GM10248 (cell line): ENCODE results near the gene RPS27L.
A peak's percentile ranks its signal among the peaks of the same experiment; 100 is the strongest.
"Not testable (repeated sequence)": the region's sequence is repeated elsewhere in the genome, so short reads cannot be mapped to it uniquely, and the experiment has no call there.

Experiments
- CTCF ChIA-PET: fragments of 300-600 bp; sonication (Branson Sonifier 250); formaldehyde crosslinking; extraction: SDS; loops from one replicate; lab custom pipeline; 2021; ENCODE audit warnings: antibody characterized with exemption; lab: Yijun Ruan, JAX
- POLR2A ChIA-PET: fragments of 350-650 bp; sonication (Branson Sonifier 250); formaldehyde crosslinking; extraction: SDS; loops from one replicate; lab custom pipeline; 2020; ENCODE audit warnings: antibody characterized with exemption; lab: Yijun Ruan, JAX
- DNase-seq: peaks from one replicate; pipeline ENCODE4 v3.0.0; 2012; ENCODE audit errors: extremely low spot score
- TF ChIP-seq, protein P1 (sequence below): IDR thresholded peaks from 2 replicates; pipeline ENCODE4 v1.5.1; 2012; ENCODE audit warnings: mild to moderate bottlenecking, low read depth; ENCODE audit errors: extremely low read depth, missing control alignments, control extremely low read depth

The RPS27L gene

DNA sequence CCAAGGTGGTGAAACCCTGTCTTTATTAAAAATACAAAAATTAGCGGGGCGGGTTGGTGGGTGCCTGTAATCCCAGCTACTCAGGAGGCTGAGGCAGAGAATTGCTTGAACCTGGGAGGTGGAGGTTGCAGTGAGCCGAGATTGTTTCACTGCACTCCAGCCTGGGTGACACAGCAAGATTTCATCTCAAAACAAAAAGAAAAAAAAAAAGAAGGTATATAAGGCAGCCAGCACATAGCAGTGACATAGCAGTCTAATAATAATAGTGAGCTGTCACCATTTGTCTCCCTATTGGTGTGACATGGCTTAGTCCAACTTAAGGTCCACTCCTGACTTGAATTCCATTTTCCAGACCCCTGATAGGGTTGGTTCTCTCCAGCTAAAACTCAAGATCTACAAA is 44.4 kb downstream of the RPS27L start:
- TF ChIP-seq, protein P1, sequence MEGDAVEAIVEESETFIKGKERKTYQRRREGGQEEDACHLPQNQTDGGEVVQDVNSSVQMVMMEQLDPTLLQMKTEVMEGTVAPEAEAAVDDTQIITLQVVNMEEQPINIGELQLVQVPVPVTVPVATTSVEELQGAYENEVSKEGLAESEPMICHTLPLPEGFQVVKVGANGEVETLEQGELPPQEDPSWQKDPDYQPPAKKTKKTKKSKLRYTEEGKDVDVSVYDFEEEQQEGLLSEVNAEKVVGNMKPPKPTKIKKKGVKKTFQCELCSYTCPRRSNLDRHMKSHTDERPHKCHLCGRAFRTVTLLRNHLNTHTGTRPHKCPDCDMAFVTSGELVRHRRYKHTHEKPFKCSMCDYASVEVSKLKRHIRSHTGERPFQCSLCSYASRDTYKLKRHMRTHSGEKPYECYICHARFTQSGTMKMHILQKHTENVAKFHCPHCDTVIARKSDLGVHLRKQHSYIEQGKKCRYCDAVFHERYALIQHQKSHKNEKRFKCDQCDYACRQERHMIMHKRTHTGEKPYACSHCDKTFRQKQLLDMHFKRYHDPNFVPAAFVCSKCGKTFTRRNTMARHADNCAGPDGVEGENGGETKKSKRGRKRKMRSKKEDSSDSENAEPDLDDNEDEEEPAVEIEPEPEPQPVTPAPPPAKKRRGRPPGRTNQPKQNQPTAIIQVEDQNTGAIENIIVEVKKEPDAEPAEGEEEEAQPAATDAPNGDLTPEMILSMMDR: no peak
- CTCF ChIA-PET: interaction anchor here (1.0 kb wide), 1 partner anchor 65 kb away, joined by 4 read pairs; no protein-coding TSS in a partner anchor
- no peak for DNase-seq
- POLR2A ChIA-PET: no interaction called here

DNA sequence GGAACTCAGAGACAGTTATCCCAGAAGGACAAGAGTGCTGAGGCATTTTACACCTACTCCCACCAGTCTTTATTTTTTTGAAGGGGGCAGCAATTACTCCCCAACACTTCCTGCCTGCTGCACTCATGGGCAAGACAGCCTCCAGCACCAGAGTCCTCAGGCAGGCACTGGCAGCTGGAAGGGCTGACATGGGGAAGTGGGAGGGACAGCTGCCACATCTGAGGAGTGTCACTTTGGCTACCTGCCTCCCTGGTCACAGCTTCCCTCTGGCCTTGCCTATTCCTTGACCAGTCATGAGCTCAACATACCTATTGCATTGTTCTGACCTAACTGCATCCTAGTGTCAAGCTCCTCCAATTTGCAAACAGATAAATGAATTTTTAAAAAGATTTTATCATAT is 45.8 kb downstream of the RPS27L start:
- POLR2A ChIA-PET: no interaction called here
- TF ChIP-seq, protein P1: no peak

DNA sequence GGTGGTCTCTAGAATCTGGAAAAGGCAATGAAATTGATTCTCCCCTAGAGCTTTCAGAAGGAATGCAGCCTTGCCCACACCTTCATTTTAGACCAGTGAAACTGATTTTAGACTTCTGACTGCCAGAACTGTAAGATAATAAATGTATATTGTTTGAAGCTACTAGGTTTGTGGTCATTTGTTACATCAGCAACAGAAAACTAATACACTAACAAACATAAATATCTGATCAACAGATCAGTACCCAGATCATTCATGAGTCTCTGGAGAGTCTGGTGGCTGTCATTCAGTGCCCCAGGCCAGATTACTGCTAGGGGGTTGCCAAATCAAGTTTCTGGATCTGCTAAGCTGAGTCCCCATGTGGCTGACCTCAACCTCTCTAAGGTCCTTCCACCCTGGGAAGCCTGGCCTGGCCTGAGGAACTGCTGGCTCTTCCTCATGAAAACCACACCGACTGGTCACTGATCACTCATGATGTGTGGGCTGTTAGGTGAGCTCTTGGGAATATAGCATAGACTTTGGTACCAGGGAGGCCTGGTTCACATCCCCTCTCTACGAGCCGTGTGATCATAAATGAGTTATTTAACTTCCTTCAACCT is 46.8 kb downstream of the RPS27L start:
- TF ChIP-seq, protein P1: no peak
- POLR2A ChIA-PET: no interaction called here
- peak; percentile 2 for DNase-seq
- CTCF ChIA-PET: interaction anchor here (0.9 to 2.0 kb wide), 4 partner anchors 10 to 63 kb away, joined by 3 to 8 read pairs (median 3); no protein-coding TSS in a partner anchor

More for the DNA sequence above, 45.8 kb downstream of the RPS27L start:
- CTCF ChIA-PET: interaction anchor here (0.9 to 2.0 kb wide), 5 partner anchors 9 to 64 kb away, joined by 3 to 8 read pairs (median 3); no protein-coding TSS in a partner anchor
- peak; percentile 11 for DNase-seq

DNA sequence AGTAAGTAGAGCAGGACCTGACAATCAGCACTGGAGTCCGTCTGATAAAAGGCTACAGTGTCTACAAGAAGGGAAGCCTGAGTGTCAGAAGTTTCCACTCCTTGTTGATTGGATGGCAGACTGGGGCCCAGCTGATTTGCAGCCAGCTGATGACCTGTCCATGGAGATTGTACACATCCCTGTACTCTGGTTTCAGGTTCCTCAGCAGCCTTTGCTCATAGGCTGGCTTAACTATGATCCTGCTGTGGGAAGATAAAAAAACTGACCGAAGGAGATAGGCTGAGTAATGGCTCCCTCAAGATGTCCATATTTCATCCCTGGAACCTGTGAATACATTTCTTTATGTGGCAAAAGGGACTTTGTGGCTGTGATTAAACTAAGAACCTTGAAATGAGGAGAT is 47.4 kb downstream of the RPS27L start:
- TF ChIP-seq, protein P1: no peak
- no peak for DNase-seq
- ChIA-PET POLR2A (no interaction called here), CTCF (interaction anchor here (2.0 kb wide), 1 partner anchor 10 kb away, joined by 8 read pairs; no protein-coding TSS in a partner anchor)

DNA sequence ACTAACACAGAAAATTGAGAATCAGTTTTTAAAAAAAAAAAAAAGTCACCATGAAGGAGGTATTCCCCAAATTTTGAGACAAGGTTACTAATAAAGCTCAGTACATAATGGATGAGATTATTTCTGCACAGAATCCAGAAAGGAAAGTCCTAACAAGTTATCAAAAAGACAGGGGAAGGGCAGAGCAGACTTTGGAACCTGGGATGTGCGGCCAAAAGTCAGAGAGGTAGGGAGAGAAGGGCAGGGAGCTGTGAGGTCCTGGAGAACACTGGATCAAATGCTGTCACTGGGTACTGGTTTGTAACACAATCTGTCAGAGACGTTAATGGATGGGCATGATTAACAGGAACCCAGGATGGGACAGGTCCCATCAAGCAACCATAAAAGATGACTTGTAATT is 47.8 kb downstream of the RPS27L start:
- TF ChIP-seq, protein P1: no peak
- CTCF ChIA-PET: interaction anchor here (1.3 kb wide), 1 partner anchor 43 kb away, joined by 3 read pairs; no protein-coding TSS in a partner anchor
- peak; percentile 2 for DNase-seq
- POLR2A ChIA-PET: no interaction called here

DNA sequence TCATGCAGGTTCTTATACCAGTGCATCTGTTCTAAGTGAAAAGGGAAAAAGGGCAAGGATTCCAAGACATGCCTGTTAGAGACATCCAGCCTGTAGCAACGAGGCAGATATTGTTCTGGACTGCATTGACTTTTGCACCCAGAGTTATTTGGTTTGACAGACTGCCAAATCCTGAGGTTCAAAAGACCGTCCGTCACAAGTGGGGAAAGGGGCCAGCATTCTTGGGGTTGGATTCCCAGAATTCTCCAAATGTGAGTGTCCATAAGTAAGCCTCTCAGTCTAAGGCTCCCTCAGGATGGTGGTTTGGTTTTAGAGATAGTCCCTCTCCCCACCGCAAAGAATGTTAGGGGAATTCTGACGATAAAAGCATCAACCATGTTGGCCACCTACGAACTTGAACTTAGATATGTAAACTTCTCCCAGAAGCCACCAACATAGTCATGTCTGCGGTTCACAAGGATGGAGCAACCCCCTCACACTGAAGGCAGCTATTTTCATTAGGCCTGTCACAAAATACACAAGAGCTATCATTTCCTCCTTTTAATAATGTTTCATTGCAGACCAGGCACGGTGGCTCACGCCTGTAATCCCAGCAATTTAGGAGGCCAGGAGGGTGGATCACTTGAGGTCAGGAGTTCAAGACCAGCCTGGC is 49.3 kb downstream of the RPS27L start:
- TF ChIP-seq, protein P1: no peak
- CTCF ChIA-PET: interaction anchor here (1.3 kb wide), 1 partner anchor 42 kb away, joined by 3 read pairs; no protein-coding TSS in a partner anchor
- no peak for DNase-seq
- POLR2A ChIA-PET: no interaction called here

DNA sequence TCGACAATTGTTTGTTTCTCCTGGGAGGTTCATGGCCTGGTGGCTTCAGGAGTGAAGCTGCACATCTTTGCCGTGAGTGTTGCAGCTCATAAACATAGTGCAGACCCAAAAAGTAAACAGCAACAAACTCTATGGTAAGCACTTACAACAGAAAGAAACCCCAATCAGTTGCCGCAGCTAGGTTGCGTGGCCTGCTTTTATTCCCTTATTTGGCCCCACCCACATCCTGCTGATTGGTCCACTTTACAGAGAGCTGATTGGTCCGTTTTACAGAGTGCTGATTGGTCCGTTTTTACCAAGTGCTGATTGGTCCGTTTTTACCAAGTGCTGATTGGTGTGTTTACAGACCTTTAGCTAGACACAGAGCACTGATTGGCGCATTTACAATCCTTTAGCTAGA is 51.9 kb downstream of the RPS27L start:
- POLR2A ChIA-PET, DNase-seq: not testable (repeated sequence)
- CTCF ChIA-PET: interaction anchor here (1.8 kb wide), 1 partner anchor 19 kb away, joined by 6 read pairs; no protein-coding TSS in a partner anchor
